ENCODE data around the gene IL20. TPM values are rescaled to one million over a fixed set of nuclear protein-coding genes. Genes with fewer than 3 reads are reported as not detected.

Gene IL20
- total RNA-seq, 1 donor = not detected

- H3K4me3 ChIP-seq (ENCODE audit: low read depth, low read length) = no peak overlapping the region
- TF ChIP-seq CTCF (IDR thresholded peaks at IDR 0.05; ENCODE audit: insufficient read depth, low read length) = no peak
- DNase-seq (ENCODE audit: low read depth) = no peak
These were observed 5.3 kb upstream of the IL20 start for GRCh38 chr1:206860165-206860564.

GRCh38 chr1:206863266-206863665, 2.2 kb upstream of the IL20 start:
- no peak for TF ChIP-seq CTCF (IDR thresholded peaks at IDR 0.05; ENCODE audit: insufficient read depth, low read length)
- H3K4me3 ChIP-seq (ENCODE audit: low read depth, low read length) = no peak overlapping the region
- no peak for DNase-seq (ENCODE audit: low read depth)

DNA sequence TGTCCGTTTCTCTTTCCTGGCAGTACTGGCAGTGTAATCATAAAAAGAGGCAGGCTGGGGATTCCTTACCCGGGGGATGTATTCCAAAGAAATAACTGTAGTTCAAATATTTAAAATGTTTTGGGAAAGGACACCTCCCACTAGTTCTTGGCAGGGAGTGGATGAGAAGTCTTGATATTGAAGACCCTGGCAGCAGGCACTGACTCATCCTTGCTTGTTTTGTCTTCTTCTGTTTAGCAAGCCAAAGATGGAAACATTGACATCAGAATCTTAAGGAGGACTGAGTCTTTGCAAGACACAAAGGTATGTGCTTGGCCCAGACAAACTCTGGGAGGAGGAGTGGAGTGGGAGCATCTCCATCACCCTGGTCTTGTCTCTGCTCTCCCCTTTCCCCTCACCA, 639 bp downstream of the IL20 start:
- peak; percentile 20 for DNase-seq (ENCODE audit: low read depth)
- H3K4me3 ChIP-seq (ENCODE audit: low read depth, low read length) = no peak overlapping the region
- TF ChIP-seq CTCF (IDR thresholded peaks at IDR 0.05; ENCODE audit: insufficient read depth, low read length) = no peak

DNA sequence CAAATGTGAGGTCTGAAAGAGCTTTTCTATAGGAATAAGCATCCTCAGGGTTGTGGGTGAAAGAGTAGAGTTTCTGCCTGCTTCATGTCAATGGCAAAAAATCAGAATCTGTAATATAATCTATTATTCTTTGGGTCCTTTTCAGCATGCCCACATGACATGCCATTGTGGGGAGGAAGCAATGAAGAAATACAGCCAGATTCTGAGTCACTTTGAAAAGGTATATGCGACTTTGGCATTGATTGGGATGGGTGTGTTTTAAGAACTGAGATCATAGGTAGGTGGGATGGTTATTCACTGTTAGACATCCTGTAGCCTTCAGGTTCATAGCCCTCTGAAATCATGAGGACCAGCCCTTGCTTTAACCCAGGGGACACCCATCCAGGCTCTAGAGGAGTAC, 1.8 kb downstream of the IL20 start:
- no peak for DNase-seq (ENCODE audit: low read depth)
- TF ChIP-seq CTCF (IDR thresholded peaks at IDR 0.05; ENCODE audit: insufficient read depth, low read length) = no peak
- H3K4me3 ChIP-seq (ENCODE audit: low read depth, low read length) = no peak overlapping the region

- no peak overlapping the region for H3K4me3 ChIP-seq (ENCODE audit: low read depth, low read length)
- no peak for DNase-seq (ENCODE audit: low read depth)
- TF ChIP-seq CTCF (IDR thresholded peaks at IDR 0.05; ENCODE audit: insufficient read depth, low read length) = no peak
These were observed 2.3 kb downstream of the IL20 start for GRCh38 chr1:206867716-206868115.

DNA sequence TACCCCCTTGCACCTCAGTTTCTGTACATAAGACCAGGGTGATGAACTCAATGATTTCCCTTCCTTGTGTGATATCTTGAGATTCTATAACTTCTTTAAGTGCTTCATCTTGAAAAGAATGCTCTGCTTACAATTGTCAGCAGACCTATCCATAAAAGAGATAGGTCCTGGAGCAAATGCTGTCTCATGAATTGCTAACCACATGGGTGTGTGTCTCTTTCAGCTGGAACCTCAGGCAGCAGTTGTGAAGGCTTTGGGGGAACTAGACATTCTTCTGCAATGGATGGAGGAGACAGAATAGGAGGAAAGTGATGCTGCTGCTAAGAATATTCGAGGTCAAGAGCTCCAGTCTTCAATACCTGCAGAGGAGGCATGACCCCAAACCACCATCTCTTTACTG, 2.8 kb downstream of the IL20 start:
- DNase-seq (ENCODE audit: low read depth) = no peak
- no peak for TF ChIP-seq CTCF (IDR thresholded peaks at IDR 0.05; ENCODE audit: insufficient read depth, low read length)

DNA sequence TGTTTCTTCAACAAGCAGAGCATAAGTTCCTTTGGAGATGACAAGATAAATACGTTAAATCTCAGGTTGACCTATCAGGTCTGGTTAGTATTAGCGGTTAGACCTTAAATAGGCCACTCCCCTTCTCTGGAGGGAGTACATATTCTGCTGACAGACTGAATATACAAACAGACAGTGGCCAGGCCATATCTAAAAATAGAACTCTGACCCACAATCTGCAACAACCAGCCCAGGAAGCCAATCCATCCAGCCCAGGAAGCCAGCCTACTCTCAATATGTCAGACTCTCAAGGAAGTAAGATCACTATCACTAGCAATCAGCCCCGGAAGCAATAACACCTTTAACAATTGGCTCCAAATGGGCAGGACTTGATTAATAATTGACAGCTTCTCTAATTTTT, 6.7 kb downstream of the IL20 start:
- H3K4me3 ChIP-seq (ENCODE audit: low read depth, low read length) = no peak overlapping the region
- DNase-seq (ENCODE audit: low read depth) = no peak
- TF ChIP-seq CTCF (IDR thresholded peaks at IDR 0.05; ENCODE audit: insufficient read depth, low read length) = no peak

More for the DNA sequence above, 2.8 kb downstream of the IL20 start:
- H3K4me3 ChIP-seq (ENCODE audit: low read depth, low read length) = no peak overlapping the region

Measured in fibroblast of the aortic adventitia (primary cell).